Measurements from ENCODE around the gene ANO4.

ANO4 gene

DNA sequence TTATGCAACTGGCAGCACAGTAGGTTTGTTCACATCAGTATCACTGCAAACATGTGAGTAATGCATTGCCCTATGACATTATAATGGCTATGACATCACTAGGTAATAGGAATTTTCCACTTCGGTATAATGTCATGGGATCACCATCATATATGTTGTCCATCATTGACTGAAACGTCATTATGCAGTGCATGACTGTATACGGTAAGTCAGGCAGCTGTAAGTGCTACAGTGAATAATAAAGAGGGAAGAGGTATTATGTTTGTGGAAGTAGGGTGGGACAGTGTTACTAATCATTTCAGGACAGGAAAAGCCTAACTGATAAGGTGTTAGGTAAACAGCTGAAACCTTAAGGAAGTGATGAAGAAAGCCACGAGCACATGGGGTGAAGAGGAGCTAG is 68.1 kb downstream of the ANO4 start:
- no peak for TF ChIP-seq ZNF70 (CRISPR knock-in tag; IDR thresholded peaks at IDR 0.05)
- no peak for TF ChIP-seq TCF4 (CRISPR knock-in tag; IDR thresholded peaks at IDR 0.05; ENCODE audit: borderline replicate concordance)
- TF ChIP-seq ARNTL (CRISPR knock-in tag; IDR thresholded peaks at IDR 0.05; ENCODE audit: borderline replicate concordance, low read depth) = no peak
- no peak for TF ChIP-seq ZNF565 (CRISPR knock-in tag; conservative IDR thresholded peaks at IDR 0.05; ENCODE audit: low read depth)
- no peak for TF ChIP-seq ISL1 (CRISPR knock-in tag; IDR thresholded peaks at IDR 0.05)
- TF ChIP-seq, protein P1, sequence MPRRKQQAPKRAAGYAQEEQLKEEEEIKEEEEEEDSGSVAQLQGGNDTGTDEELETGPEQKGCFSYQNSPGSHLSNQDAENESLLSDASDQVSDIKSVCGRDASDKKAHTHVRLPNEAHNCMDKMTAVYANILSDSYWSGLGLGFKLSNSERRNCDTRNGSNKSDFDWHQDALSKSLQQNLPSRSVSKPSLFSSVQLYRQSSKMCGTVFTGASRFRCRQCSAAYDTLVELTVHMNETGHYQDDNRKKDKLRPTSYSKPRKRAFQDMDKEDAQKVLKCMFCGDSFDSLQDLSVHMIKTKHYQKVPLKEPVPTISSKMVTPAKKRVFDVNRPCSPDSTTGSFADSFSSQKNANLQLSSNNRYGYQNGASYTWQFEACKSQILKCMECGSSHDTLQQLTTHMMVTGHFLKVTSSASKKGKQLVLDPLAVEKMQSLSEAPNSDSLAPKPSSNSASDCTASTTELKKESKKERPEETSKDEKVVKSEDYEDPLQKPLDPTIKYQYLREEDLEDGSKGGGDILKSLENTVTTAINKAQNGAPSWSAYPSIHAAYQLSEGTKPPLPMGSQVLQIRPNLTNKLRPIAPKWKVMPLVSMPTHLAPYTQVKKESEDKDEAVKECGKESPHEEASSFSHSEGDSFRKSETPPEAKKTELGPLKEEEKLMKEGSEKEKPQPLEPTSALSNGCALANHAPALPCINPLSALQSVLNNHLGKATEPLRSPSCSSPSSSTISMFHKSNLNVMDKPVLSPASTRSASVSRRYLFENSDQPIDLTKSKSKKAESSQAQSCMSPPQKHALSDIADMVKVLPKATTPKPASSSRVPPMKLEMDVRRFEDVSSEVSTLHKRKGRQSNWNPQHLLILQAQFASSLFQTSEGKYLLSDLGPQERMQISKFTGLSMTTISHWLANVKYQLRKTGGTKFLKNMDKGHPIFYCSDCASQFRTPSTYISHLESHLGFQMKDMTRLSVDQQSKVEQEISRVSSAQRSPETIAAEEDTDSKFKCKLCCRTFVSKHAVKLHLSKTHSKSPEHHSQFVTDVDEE (CRISPR knock-in tag; IDR thresholded peaks at IDR 0.05) = no peak
- TF ChIP-seq, protein P2, sequence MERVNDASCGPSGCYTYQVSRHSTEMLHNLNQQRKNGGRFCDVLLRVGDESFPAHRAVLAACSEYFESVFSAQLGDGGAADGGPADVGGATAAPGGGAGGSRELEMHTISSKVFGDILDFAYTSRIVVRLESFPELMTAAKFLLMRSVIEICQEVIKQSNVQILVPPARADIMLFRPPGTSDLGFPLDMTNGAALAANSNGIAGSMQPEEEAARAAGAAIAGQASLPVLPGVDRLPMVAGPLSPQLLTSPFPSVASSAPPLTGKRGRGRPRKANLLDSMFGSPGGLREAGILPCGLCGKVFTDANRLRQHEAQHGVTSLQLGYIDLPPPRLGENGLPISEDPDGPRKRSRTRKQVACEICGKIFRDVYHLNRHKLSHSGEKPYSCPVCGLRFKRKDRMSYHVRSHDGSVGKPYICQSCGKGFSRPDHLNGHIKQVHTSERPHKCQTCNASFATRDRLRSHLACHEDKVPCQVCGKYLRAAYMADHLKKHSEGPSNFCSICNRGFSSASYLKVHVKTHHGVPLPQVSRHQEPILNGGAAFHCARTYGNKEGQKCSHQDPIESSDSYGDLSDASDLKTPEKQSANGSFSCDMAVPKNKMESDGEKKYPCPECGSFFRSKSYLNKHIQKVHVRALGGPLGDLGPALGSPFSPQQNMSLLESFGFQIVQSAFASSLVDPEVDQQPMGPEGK (CRISPR knock-in tag; IDR thresholded peaks at IDR 0.05; ENCODE audit: borderline replicate concordance) = no peak
- no peak for TF ChIP-seq ZFP3 (CRISPR knock-in tag; IDR thresholded peaks at IDR 0.05)
- TF ChIP-seq RARB (CRISPR knock-in tag; IDR thresholded peaks at IDR 0.05) = no peak
- TF ChIP-seq, protein P3, sequence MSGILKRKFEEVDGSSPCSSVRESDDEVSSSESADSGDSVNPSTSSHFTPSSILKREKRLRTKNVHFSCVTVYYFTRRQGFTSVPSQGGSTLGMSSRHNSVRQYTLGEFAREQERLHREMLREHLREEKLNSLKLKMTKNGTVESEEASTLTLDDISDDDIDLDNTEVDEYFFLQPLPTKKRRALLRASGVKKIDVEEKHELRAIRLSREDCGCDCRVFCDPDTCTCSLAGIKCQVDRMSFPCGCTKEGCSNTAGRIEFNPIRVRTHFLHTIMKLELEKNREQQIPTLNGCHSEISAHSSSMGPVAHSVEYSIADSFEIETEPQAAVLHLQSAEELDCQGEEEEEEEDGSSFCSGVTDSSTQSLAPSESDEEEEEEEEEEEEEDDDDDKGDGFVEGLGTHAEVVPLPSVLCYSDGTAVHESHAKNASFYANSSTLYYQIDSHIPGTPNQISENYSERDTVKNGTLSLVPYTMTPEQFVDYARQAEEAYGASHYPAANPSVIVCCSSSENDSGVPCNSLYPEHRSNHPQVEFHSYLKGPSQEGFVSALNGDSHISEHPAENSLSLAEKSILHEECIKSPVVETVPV (CRISPR knock-in tag; IDR thresholded peaks at IDR 0.05) = no peak
- no peak for TF ChIP-seq ZC3H10 (CRISPR knock-in tag; IDR thresholded peaks at IDR 0.05)
- TF ChIP-seq CSDC2 (CRISPR knock-in tag; IDR thresholded peaks at IDR 0.05) = no peak
- TF ChIP-seq, protein P4, sequence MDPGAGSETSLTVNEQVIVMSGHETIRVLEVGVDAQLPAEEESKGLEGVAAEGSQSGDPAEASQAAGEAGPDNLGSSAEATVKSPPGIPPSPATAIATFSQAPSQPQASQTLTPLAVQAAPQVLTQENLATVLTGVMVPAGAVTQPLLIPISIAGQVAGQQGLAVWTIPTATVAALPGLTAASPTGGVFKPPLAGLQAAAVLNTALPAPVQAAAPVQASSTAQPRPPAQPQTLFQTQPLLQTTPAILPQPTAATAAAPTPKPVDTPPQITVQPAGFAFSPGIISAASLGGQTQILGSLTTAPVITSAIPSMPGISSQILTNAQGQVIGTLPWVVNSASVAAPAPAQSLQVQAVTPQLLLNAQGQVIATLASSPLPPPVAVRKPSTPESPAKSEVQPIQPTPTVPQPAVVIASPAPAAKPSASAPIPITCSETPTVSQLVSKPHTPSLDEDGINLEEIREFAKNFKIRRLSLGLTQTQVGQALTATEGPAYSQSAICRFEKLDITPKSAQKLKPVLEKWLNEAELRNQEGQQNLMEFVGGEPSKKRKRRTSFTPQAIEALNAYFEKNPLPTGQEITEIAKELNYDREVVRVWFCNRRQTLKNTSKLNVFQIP (CRISPR knock-in tag; IDR thresholded peaks at IDR 0.05; ENCODE audit: borderline replicate concordance, low read depth) = no peak
- no peak for TF ChIP-seq ZNF8 (CRISPR knock-in tag; IDR thresholded peaks at IDR 0.05)
- TF ChIP-seq SNAI2 (CRISPR knock-in tag; IDR thresholded peaks at IDR 0.05) = no peak
- no peak for TF ChIP-seq ZFP30 (CRISPR knock-in tag; IDR thresholded peaks at IDR 0.05)
- TF ChIP-seq ESRRG (CRISPR knock-in tag; IDR thresholded peaks at IDR 0.05) = no peak
- TF ChIP-seq TOX (CRISPR knock-in tag; IDR thresholded peaks at IDR 0.05; ENCODE audit: borderline replicate concordance) = no peak
- TF ChIP-seq, protein P5, sequence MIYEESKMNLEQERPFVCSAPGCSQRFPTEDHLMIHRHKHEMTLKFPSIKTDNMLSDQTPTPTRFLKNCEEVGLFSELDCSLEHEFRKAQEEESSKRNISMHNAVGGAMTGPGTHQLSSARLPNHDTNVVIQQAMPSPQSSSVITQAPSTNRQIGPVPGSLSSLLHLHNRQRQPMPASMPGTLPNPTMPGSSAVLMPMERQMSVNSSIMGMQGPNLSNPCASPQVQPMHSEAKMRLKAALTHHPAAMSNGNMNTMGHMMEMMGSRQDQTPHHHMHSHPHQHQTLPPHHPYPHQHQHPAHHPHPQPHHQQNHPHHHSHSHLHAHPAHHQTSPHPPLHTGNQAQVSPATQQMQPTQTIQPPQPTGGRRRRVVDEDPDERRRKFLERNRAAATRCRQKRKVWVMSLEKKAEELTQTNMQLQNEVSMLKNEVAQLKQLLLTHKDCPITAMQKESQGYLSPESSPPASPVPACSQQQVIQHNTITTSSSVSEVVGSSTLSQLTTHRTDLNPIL (CRISPR knock-in tag; IDR thresholded peaks at IDR 0.05; ENCODE audit: low read depth) = no peak
- no peak for TF ChIP-seq BACH2 (CRISPR knock-in tag; IDR thresholded peaks at IDR 0.05; ENCODE audit: borderline replicate concordance)
- no peak for ATAC-seq

DNA sequence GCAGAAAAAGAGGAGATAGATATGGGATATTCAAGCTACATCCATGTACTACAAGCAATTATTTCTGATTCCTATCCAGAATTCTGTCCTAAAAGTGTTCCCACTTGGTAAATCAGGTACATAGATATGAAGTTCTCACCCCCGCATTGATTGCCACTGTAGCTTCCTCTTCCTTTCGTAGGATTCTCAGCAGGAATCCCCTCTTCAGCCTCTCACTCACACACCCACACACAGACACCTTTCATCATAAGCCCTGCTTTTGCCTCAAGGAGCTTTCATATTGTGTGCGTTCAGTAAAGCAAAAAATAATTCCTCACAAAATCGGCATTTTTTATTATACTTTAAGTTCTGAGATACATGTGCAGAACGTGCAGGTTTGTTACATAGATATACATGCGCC is 69.8 kb downstream of the ANO4 start:
- ATAC-seq = no peak
- TF ChIP-seq, protein P5 (CRISPR knock-in tag; IDR thresholded peaks at IDR 0.05; ENCODE audit: low read depth) = no peak
- TF ChIP-seq TCF4 (CRISPR knock-in tag; IDR thresholded peaks at IDR 0.05; ENCODE audit: borderline replicate concordance) (no peak), ZFP30 (CRISPR knock-in tag; IDR thresholded peaks at IDR 0.05) (no peak), ISL1 (CRISPR knock-in tag; IDR thresholded peaks at IDR 0.05) (no peak), ZNF70 (CRISPR knock-in tag; IDR thresholded peaks at IDR 0.05) (no peak), GLIS3 (CRISPR knock-in tag; IDR thresholded peaks at IDR 0.05) (no peak)
- TF ChIP-seq, protein P4 (CRISPR knock-in tag; IDR thresholded peaks at IDR 0.05; ENCODE audit: borderline replicate concordance, low read depth) = no peak
- TF ChIP-seq, protein P3 (CRISPR knock-in tag; IDR thresholded peaks at IDR 0.05) = no peak
- TF ChIP-seq, protein P2 (CRISPR knock-in tag; IDR thresholded peaks at IDR 0.05; ENCODE audit: borderline replicate concordance) = no peak
